ENCODE results near the gene SLC66A3.

DNA sequence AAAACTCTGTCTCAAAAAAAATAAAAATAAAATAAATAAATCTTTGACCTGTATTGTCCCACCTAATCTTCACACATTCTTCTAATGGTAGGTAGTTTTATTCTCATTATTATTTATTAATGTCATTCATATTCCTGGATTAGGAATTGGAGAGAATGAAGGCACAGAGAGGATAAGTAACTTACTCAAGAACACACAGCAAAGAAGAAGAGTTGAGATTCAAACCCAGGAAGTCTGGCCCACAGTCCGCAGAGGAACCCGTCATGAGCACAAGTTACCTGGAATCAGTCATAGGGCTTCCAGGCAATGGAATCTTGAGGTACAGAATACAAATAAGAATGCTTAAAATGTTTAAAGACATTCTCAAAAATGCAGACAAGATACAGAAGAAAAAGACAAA lies 46.3 kb upstream of the SLC66A3 start:
- TF ChIP-seq, protein P1, sequence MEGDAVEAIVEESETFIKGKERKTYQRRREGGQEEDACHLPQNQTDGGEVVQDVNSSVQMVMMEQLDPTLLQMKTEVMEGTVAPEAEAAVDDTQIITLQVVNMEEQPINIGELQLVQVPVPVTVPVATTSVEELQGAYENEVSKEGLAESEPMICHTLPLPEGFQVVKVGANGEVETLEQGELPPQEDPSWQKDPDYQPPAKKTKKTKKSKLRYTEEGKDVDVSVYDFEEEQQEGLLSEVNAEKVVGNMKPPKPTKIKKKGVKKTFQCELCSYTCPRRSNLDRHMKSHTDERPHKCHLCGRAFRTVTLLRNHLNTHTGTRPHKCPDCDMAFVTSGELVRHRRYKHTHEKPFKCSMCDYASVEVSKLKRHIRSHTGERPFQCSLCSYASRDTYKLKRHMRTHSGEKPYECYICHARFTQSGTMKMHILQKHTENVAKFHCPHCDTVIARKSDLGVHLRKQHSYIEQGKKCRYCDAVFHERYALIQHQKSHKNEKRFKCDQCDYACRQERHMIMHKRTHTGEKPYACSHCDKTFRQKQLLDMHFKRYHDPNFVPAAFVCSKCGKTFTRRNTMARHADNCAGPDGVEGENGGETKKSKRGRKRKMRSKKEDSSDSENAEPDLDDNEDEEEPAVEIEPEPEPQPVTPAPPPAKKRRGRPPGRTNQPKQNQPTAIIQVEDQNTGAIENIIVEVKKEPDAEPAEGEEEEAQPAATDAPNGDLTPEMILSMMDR (IDR thresholded peaks at IDR 0.05), result no peak
- TF ChIP-seq EZH2 (IDR thresholded peaks at IDR 0.05; ENCODE audit: borderline replicate concordance, insufficient read depth, low read depth, low read length, poor library complexity, severe bottlenecking), result no peak

Measured in B cell (primary cell).